ENCODE results near the gene ORM1.

- TF ChIP-seq CTCF (IDR thresholded peaks at IDR 0.05) (no peak), POLR2A (IDR thresholded peaks at IDR 0.05) (no peak)
Observed at GRCh38 chr9:114303977-114304376, 18.9 kb upstream of the ORM1 start.

All from right lobe of liver (tissue), 4 donors.